Measurements from ENCODE around the gene OTOR.

Gene OTOR

GRCh38 chr20:16748308-16748900 lies at the start of gene OTOR:
Gene OTOR (plus strand): TSS chr20:16748358. CDS start chr20:16748402, 44 bp downstream.
- no peak for DNase-seq (ENCODE audit: low read depth in 2 of 2)

GRCh38 chr20:16699293-16699692 lies 48.9 kb upstream of the OTOR start:
- no peak for DNase-seq (ENCODE audit: low read depth in 2 of 2)

GRCh38 chr20:16701296-16701695 lies 46.9 kb upstream of the OTOR start:
- DNase-seq (ENCODE audit: low read depth in 2 of 2) = no peak

GRCh38 chr20:16703570-16703969 lies 44.6 kb upstream of the OTOR start:
- no peak for DNase-seq (ENCODE audit: low read depth in 2 of 2)

- no peak for DNase-seq (ENCODE audit: low read depth in 2 of 2)
Observed at GRCh38 chr20:16707674-16708073, 40.5 kb upstream of the OTOR start.

- DNase-seq (ENCODE audit: low read depth in 2 of 2) = no peak
Observed at GRCh38 chr20:16708602-16709001, 39.6 kb upstream of the OTOR start.

GRCh38 chr20:16709017-16709416 lies 39.1 kb upstream of the OTOR start:
- DNase-seq (ENCODE audit: low read depth in 2 of 2) = no peak

- DNase-seq (ENCODE audit: low read depth in 2 of 2) = no peak
Observed at GRCh38 chr20:16710781-16711180, 37.4 kb upstream of the OTOR start.

- DNase-seq (ENCODE audit: low read depth in 2 of 2) = no peak
Observed at GRCh38 chr20:16711661-16712258, 36.4 kb upstream of the OTOR start.

- DNase-seq (ENCODE audit: low read depth in 2 of 2) = no peak
Observed at GRCh38 chr20:16712511-16712947, 35.6 kb upstream of the OTOR start.

GRCh38 chr20:16713066-16713465 lies 35.1 kb upstream of the OTOR start:
- no peak for DNase-seq (ENCODE audit: low read depth in 2 of 2)

- no peak for DNase-seq (ENCODE audit: low read depth in 2 of 2)
Observed at GRCh38 chr20:16714242-16714641, 33.9 kb upstream of the OTOR start.

GRCh38 chr20:16714751-16715150 lies 33.4 kb upstream of the OTOR start:
- no peak for DNase-seq (ENCODE audit: low read depth in 2 of 2)

- DNase-seq (ENCODE audit: low read depth in 2 of 2) = no peak
Observed at GRCh38 chr20:16719421-16719820, 28.7 kb upstream of the OTOR start.

- no peak for DNase-seq (ENCODE audit: low read depth in 2 of 2)
Observed at GRCh38 chr20:16729080-16729479, 19.1 kb upstream of the OTOR start.

- DNase-seq (ENCODE audit: low read depth in 2 of 2) = peak; percentile 74 to 87
Observed at GRCh38 chr20:16729565-16730460, 18.3 kb upstream of the OTOR start, which contains the start of gene SNRPB2. Gene SNRPB2 (plus strand): TSS chr20:16730026. CDS start chr20:16731703, 1,677 bp downstream.

GRCh38 chr20:16732506-16733152 lies 15.5 kb upstream of the OTOR start:
- DNase-seq (ENCODE audit: low read depth in 2 of 2) = no peak

- DNase-seq (ENCODE audit: low read depth in 2 of 2) = no peak
Observed at GRCh38 chr20:16740365-16741072, 7.6 kb upstream of the OTOR start.

- DNase-seq (ENCODE audit: low read depth in 2 of 2) = no peak
Observed at GRCh38 chr20:16744178-16744807, 3.9 kb upstream of the OTOR start.

- no peak for DNase-seq (ENCODE audit: low read depth in 2 of 2)
Observed at GRCh38 chr20:16745204-16745603, 3.0 kb upstream of the OTOR start.

- no peak for DNase-seq (ENCODE audit: low read depth in 2 of 2)
Observed at GRCh38 chr20:16747291-16747811, 807 bp upstream of the OTOR start.
